AG09309 (cell line): Measurements from ENCODE around the gene RNASE2.
A peak's percentile ranks its signal among the peaks of the same experiment; 100 is the strongest.
"Not testable (repeated sequence)": the region's sequence is repeated elsewhere in the genome, so short reads cannot be mapped to it uniquely, and the experiment has no call there.

Source experiments
- DNase-seq: peaks from one replicate; pipeline ENCODE4 v3.0.0-alpha.2; 2010; ENCODE audit warnings: low read depth
- H3K4me3 ChIP-seq: 2 replicates; pipeline ENCODE4 v1.5.1; 2011; ENCODE audit warnings: mild to moderate bottlenecking, low read depth, low read length, moderate library complexity; ENCODE audit not compliant: control insufficient read depth
- CTCF ChIP-seq: IDR thresholded peaks from 2 replicates; pipeline ENCODE4 v1.5.1; 2011; ENCODE audit warnings: mild to moderate bottlenecking, low read depth, low read length, inconsistent platforms; ENCODE audit not compliant: insufficient read depth, control insufficient read depth; ENCODE audit errors: missing control alignments

Gene RNASE2

GRCh38 chr14:20976291-20976690 is 21.0 kb downstream of the RNASE2 start:
- DNase-seq: no peak
- no peak overlapping the region for H3K4me3 ChIP-seq
- TF ChIP-seq CTCF: no peak

DNA sequence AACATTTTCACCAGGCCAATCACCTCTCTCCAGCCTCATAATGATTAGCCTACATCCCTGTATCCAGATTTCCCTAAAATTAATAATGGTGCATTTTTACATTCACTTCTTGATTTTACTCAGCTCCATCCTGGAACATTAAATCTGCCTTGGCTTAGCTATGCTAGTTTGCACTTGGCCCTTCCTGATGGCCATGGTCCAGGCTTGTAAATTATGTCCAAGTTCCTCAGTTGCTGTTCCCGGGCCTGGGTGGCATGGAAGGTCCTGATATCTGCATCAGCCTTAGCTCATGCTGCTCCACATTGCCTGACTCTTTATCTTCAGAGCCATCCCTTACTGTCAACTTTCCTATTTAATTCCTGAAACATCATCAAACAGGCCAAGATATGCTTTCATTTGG is 23.4 kb downstream of the RNASE2 start:
- no peak overlapping the region for H3K4me3 ChIP-seq
- DNase-seq: no peak
- TF ChIP-seq CTCF: no peak

DNA sequence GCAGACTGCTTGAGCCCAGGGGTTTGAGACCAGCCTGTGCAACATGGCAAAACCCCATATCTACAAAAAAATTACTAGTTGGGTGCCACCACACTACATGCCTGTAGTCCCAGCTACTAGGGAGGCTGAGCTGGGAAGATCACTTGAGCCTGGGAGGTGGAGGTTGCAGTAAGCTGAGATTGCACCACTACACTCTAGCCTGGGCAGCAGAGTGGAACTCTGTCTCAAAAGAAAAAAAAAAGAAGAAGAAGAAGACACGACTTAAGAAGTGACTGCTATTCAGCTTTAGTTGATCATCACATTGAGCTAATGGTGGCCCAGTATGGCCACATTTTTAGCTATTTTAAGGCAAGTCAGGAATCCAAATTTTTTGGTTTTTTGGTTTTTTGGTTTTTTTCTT is 25.6 kb downstream of the RNASE2 start:
- no peak for TF ChIP-seq CTCF
- H3K4me3 ChIP-seq: no peak overlapping the region
- DNase-seq: no peak

DNA sequence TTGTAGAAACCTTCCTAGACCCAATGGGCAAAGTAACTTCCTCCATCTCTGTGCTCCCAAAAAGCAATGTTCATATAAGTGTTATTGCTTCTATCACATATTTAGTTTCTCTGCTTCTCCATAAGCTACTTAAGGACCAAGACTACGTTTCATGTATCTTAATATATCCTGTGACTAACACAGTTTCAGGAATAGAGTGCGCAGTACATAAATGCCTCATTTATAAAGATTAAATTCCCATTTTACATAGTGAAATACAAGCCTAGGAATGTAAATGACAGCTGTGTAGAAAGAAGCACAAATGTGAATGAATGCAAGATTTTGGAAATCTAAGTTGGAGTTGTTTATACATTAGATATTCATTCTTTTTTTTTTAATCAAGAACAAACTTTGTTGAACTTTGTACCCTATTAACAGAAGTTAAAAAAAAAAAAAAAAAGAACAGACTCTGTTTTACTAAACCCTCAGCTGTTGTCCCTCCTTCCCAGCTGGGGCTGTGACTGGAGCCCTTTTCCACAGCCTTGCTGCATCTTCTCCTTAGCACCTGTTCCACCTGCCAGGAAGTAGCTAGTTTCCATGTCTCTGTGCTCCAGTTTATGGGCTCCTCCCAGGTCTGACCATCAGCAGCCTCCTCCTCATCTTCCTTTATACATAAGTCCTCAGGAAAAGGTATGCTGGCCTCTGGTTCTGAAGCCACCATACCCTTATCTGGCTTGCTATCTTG is 27.5 kb downstream of the RNASE2 start:
- no peak for DNase-seq
- no peak for TF ChIP-seq CTCF
- H3K4me3 ChIP-seq: no peak overlapping the region

DNA sequence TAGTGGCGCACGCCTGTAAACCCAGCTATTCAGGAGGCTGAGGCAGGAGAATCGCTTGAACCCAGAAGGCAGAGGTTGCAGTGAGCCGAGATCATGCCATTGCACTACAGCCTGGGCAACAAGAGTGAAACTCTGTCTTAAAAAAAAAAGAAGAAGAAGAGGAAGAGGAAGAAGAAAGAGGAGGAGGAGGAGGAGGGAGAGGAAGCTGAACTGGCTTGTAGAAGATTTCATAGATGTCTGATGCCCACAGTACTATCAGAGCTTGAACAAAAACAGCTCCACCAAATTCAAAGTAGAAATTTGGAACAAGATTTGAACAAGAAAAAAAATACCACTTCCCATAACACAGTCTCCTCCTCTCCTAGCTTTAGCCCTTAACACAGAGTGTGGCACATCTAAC is 30.4 kb downstream of the RNASE2 start:
- DNase-seq: not testable (repeated sequence)

DNA sequence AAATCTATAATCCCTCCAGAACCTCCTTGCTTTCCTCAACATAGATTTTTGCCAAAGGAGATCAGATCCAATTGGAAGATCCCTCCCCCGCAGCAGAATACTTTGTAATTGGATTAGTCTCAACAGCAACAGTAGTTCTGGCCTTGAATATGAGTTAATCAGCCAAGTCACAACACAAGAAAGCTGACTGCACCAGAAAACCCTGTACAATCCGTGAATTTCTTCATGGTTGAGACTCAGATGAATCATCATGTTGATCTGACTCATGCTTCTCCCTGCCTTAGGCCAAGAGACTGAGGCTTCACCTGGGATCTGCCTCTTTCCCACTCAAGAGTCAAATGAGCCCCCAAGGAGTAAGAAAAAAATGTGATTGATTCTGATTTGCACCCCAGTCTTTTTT is 31.5 kb downstream of the RNASE2 start:
- TF ChIP-seq CTCF: no peak
- peak; percentile 88 for DNase-seq
- no peak overlapping the region for H3K4me3 ChIP-seq

More for the DNA sequence above, 30.4 kb downstream of the RNASE2 start:
- not testable (repeated sequence) for H3K4me3 ChIP-seq

- no peak overlapping the region for H3K4me3 ChIP-seq
- no peak for DNase-seq
These were observed 33.6 kb downstream of the RNASE2 start for GRCh38 chr14:20988717-20989470.

More at GRCh38 chr14:20988717-20989470, 33.6 kb downstream of the RNASE2 start:
- TF ChIP-seq CTCF: no peak
